Measurements from ENCODE around the gene FHL1.

The FHL1 gene

GRCh38 chrX:136260776-136261175 is 113.4 kb downstream of the FHL1 start:
- no peak overlapping the region for H3K9ac ChIP-seq (ENCODE audit: low read depth, low read length)
- H3K9me3 ChIP-seq (ENCODE audit: insufficient read depth, low read length, severe bottlenecking): no peaks in the 10 kb centered on the region
- no peak for ATAC-seq (ENCODE audit: insufficient read depth, low read depth)
- no peak for DNase-seq
- H3K79me2 ChIP-seq (ENCODE audit: insufficient read depth, low read length): no peaks in the 10 kb centered on the region
- no peaks in the 10 kb centered on the region for H4K20me1 ChIP-seq (ENCODE audit: insufficient read depth, low read length)
- H3K4me1 ChIP-seq (ENCODE audit: insufficient read depth, low read length): no peaks in the 10 kb centered on the region
- H3K36me3 ChIP-seq (ENCODE audit: insufficient read depth, low read length): no peaks in the 10 kb centered on the region
- no peak overlapping the region for H2AFZ ChIP-seq (ENCODE audit: low read depth, low read length)
- no peak overlapping the region for H3K4me2 ChIP-seq (ENCODE audit: insufficient read depth, low read length)
- no peak overlapping the region for H3K27ac ChIP-seq (ENCODE audit: low read length)
- H3K27me3 ChIP-seq (ENCODE audit: insufficient read depth, low read length, poor library complexity): no peaks in the 10 kb centered on the region
- TF ChIP-seq EZH2 (IDR thresholded peaks at IDR 0.05; ENCODE audit: borderline replicate concordance, low read depth, low read length, severe bottlenecking): no peak
- TF ChIP-seq CTCF (IDR thresholded peaks at IDR 0.05; ENCODE audit: borderline replicate concordance, extremely low read depth, low read length, poor library complexity, severe bottlenecking): no peak
- no peak overlapping the region for H3K4me3 ChIP-seq (ENCODE audit: low read depth in 1 of 2, low read length in 2 of 2)
